ENCODE measurements around the gene ASPA.

The ASPA gene

DNA sequence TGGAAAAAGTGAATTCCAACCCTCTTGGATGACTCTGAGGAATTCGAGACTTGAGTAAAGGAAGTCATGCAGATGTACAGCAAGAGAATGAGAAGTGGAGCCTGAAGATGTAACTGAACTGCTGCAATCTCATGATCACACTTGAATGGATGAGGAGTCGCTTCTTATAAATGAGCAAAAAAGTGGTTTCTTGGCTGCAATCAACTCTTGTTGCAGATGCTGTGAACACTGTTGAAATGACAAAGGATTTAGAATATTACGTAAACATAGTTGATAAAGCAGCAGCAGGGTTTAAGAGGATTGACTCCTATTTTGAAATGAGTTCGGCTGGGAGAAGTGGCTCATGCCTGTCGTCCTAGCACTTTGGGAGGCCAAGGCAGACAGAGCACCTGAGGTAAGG lies 25.5 kb downstream of the ASPA start:
- Histone ChIP-seq H3K9ac (ENCODE audit: low read length) (no peak overlapping the region), H3K27ac (ENCODE audit: low read length) (no peak overlapping the region), H3K9me2 (replicated peaks; ENCODE audit: insufficient read depth, low read length) (no peaks in the 10 kb centered on the region), H3K4me1 (ENCODE audit: low read length) (no peaks in the 10 kb centered on the region), H3K4me3 (ENCODE audit: low read length) (no peak overlapping the region), H3F3A (ENCODE audit: insufficient read depth, low read length) (no peaks in the 10 kb centered on the region), H3K27me3 (replicated peaks; ENCODE audit: insufficient read depth, low read length) (no peaks in the 10 kb centered on the region), H3K9me3 (replicated peaks; ENCODE audit: insufficient read depth, low read length) (no peaks in the 10 kb centered on the region), H3K79me2 (ENCODE audit: low read length) (no peaks in the 10 kb centered on the region), H2AFZ (ENCODE audit: low read length) (no peak overlapping the region), H4K20me1 (ENCODE audit: insufficient read depth, low read length) (no peaks in the 10 kb centered on the region), H3K4me2 (ENCODE audit: low read depth, low read length) (no peak overlapping the region), H3K36me3 (replicated peaks; ENCODE audit: insufficient read depth, low read length) (no peaks in the 10 kb centered on the region)
- DNase-seq, result no peak
- TF ChIP-seq, protein P1, sequence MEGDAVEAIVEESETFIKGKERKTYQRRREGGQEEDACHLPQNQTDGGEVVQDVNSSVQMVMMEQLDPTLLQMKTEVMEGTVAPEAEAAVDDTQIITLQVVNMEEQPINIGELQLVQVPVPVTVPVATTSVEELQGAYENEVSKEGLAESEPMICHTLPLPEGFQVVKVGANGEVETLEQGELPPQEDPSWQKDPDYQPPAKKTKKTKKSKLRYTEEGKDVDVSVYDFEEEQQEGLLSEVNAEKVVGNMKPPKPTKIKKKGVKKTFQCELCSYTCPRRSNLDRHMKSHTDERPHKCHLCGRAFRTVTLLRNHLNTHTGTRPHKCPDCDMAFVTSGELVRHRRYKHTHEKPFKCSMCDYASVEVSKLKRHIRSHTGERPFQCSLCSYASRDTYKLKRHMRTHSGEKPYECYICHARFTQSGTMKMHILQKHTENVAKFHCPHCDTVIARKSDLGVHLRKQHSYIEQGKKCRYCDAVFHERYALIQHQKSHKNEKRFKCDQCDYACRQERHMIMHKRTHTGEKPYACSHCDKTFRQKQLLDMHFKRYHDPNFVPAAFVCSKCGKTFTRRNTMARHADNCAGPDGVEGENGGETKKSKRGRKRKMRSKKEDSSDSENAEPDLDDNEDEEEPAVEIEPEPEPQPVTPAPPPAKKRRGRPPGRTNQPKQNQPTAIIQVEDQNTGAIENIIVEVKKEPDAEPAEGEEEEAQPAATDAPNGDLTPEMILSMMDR (IDR thresholded peaks at IDR 0.05; ENCODE audit: low read length), result no peak
- TF ChIP-seq EZH2phosphoT487 (IDR thresholded peaks at IDR 0.05; ENCODE audit: low read length) (no peak), EZH2 (optimal IDR thresholded peaks at IDR 0.05; ENCODE audit: low read depth, low read length) (no peak)

DNA sequence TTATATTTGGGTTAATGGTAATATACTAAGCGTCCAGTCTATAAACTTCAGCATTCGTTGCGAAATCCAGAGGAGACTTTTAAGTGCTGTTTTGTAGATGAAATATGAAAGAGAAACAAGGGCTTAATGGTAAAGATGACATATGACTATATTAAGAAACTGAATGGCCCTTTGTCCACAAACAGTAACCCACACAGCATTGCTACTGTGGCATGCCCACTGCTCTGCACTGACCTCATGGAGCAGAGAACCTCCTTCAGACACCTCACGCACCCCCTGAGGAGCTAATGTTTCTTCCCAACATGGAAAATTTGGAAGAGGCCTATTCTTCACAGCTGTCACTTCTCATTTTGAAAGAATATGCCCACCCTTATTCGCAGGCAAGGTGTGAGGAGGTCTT lies 26.7 kb downstream of the ASPA start:
- Histone ChIP-seq H3K9me2 (replicated peaks; ENCODE audit: insufficient read depth, low read length) (no peaks in the 10 kb centered on the region), H4K20me1 (ENCODE audit: insufficient read depth, low read length) (no peaks in the 10 kb centered on the region), H3K4me3 (ENCODE audit: low read length) (no peak overlapping the region), H3K79me2 (ENCODE audit: low read length) (no peaks in the 10 kb centered on the region), H3K9ac (ENCODE audit: low read length) (no peak overlapping the region), H3K27me3 (replicated peaks; ENCODE audit: insufficient read depth, low read length) (no peaks in the 10 kb centered on the region), H3K4me2 (ENCODE audit: low read depth, low read length) (no peak overlapping the region), H3F3A (ENCODE audit: insufficient read depth, low read length) (no peaks in the 10 kb centered on the region), H2AFZ (ENCODE audit: low read length) (no peak overlapping the region), H3K27ac (ENCODE audit: low read length) (no peak overlapping the region), H3K9me3 (replicated peaks; ENCODE audit: insufficient read depth, low read length) (no peaks in the 10 kb centered on the region), H3K4me1 (ENCODE audit: low read length) (no peaks in the 10 kb centered on the region), H3K36me3 (replicated peaks; ENCODE audit: insufficient read depth, low read length) (no peaks in the 10 kb centered on the region)
- no peak for TF ChIP-seq EZH2 (optimal IDR thresholded peaks at IDR 0.05; ENCODE audit: low read depth, low read length)
- no peak for TF ChIP-seq EZH2phosphoT487 (IDR thresholded peaks at IDR 0.05; ENCODE audit: low read length)
- TF ChIP-seq, protein P1 (IDR thresholded peaks at IDR 0.05; ENCODE audit: low read length), result no peak
- no peak for DNase-seq

DNA sequence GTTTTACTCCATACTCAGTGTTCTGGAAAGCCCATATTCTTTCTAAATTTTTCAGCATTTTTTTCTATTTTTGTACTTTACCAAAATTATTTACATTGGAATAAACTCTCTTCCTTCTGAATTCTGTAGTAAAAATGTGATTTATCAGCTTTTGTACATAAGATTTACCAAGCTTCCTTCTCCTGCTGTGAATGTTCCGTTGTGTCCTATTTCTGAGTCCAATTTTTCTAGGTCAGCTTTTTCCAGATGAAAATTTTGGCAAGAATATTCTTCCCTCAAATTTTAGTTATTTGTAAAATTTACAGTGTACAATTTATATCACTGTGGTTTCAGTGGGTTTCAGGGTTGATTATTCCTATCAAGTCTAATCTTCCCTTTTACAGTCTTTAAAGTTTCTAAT lies 27.5 kb downstream of the ASPA start:
- H2AFZ ChIP-seq (ENCODE audit: low read length), result no peak overlapping the region
- no peaks in the 10 kb centered on the region for H3K9me3 ChIP-seq (replicated peaks; ENCODE audit: insufficient read depth, low read length)
- no peak overlapping the region for H3K4me3 ChIP-seq (ENCODE audit: low read length)
- H3K4me2 ChIP-seq (ENCODE audit: low read depth, low read length), result no peak overlapping the region
- H3K79me2 ChIP-seq (ENCODE audit: low read length), result no peaks in the 10 kb centered on the region
- H3K9ac ChIP-seq (ENCODE audit: low read length), result no peak overlapping the region
- DNase-seq, result no peak
- TF ChIP-seq EZH2phosphoT487 (IDR thresholded peaks at IDR 0.05; ENCODE audit: low read length) (no peak), EZH2 (optimal IDR thresholded peaks at IDR 0.05; ENCODE audit: low read depth, low read length) (no peak)
- TF ChIP-seq, protein P1 (IDR thresholded peaks at IDR 0.05; ENCODE audit: low read length), result no peak
- no peaks in the 10 kb centered on the region for H3K27me3 ChIP-seq (replicated peaks; ENCODE audit: insufficient read depth, low read length)
- H4K20me1 ChIP-seq (ENCODE audit: insufficient read depth, low read length), result no peaks in the 10 kb centered on the region
- H3K36me3 ChIP-seq (replicated peaks; ENCODE audit: insufficient read depth, low read length), result no peaks in the 10 kb centered on the region
- H3K27ac ChIP-seq (ENCODE audit: low read length), result no peak overlapping the region
- H3K9me2 ChIP-seq (replicated peaks; ENCODE audit: insufficient read depth, low read length), result no peaks in the 10 kb centered on the region
- H3K4me1 ChIP-seq (ENCODE audit: low read length), result no peaks in the 10 kb centered on the region
- no peaks in the 10 kb centered on the region for H3F3A ChIP-seq (ENCODE audit: insufficient read depth, low read length)
